Peyer's patch (tissue), 4 donors: Measurements from ENCODE around the gene GOLGA8S.
"Not testable (repeated sequence)": the region's sequence is repeated elsewhere in the genome, so short reads cannot be mapped to it uniquely, and the experiment has no call there.

ENCODE experiments used
- CTCF ChIP-seq, 6 experiments: fragments of 450-650 bp in 4 of 6; fragments of 200-600 bp in 2 of 6; sonication (generic) in 1 of 6; IDR thresholded peaks; one replicate each; pipeline ENCODE4 v1.5.1; 2017 to 2019; ENCODE audit warnings: antibody characterized with exemption in 6 of 6, mild to moderate bottlenecking in 3 of 6, moderate library complexity in 1 of 6
- POLR2A ChIP-seq, 2 donors: fragments of 450-650 bp; IDR thresholded peaks; one replicate each; pipeline ENCODE4 v1.5.1; 2017; ENCODE audit warnings: antibody characterized with exemption in 2 of 2, mild to moderate bottlenecking in 2 of 2, moderate library complexity in 2 of 2

GRCh38 chr15:23380700-23381099, 26.2 kb downstream of the GOLGA8S start:
- not testable (repeated sequence) for TF ChIP-seq CTCF, POLR2A (IDR thresholded peaks at IDR 0.05)
